ENCODE results near the gene KRTAP10-4. TPM values are rescaled to one million over a fixed set of nuclear protein-coding genes. Genes with fewer than 3 reads are reported as not detected.

KRTAP10-4 gene
- total and polyA plus RNA-seq, 2 donors (not counting 1 experiment from before 2014, with no cell fraction given), result not detected

- H3K36me3 ChIP-seq (replicated peaks in 1 of 2; ENCODE audit: control extremely low read depth in 1 of 2, control insufficient read depth in 1 of 2, extremely low read depth in 1 of 2, insufficient read depth in 2 of 2, low read length in 1 of 2), result no peaks in the 10 kb centered on the region
- H3K9me3 ChIP-seq (ENCODE audit: control extremely low read depth in 1 of 3, control insufficient read depth in 2 of 3, insufficient read depth in 1 of 3, low read length in 2 of 3), result no peaks in the 10 kb centered on the region
- no peak overlapping the region for H3K27ac ChIP-seq (ENCODE audit: low read length in 2 of 2)
- H3K4me3 Mint-ChIP-seq, result no peak overlapping the region
- TF ChIP-seq, protein P1, sequence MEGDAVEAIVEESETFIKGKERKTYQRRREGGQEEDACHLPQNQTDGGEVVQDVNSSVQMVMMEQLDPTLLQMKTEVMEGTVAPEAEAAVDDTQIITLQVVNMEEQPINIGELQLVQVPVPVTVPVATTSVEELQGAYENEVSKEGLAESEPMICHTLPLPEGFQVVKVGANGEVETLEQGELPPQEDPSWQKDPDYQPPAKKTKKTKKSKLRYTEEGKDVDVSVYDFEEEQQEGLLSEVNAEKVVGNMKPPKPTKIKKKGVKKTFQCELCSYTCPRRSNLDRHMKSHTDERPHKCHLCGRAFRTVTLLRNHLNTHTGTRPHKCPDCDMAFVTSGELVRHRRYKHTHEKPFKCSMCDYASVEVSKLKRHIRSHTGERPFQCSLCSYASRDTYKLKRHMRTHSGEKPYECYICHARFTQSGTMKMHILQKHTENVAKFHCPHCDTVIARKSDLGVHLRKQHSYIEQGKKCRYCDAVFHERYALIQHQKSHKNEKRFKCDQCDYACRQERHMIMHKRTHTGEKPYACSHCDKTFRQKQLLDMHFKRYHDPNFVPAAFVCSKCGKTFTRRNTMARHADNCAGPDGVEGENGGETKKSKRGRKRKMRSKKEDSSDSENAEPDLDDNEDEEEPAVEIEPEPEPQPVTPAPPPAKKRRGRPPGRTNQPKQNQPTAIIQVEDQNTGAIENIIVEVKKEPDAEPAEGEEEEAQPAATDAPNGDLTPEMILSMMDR (IDR thresholded peaks at IDR 0.05), result no peak
- no peak for TF ChIP-seq EZH2 (IDR thresholded peaks at IDR 0.05; ENCODE audit: borderline replicate concordance, insufficient read depth, low read depth, low read length, poor library complexity, severe bottlenecking)
- POLR2A ChIA-PET, result no interaction called here
- H3K4me1 ChIP-seq (ENCODE audit: control insufficient read depth in 2 of 2, insufficient read depth in 2 of 2, low read length in 2 of 2), result no peaks in the 10 kb centered on the region
- DNase-seq, result no peak
- no peaks in the 10 kb centered on the region for H4K20me1 ChIP-seq (ENCODE audit: control insufficient read depth, insufficient read depth, low read length, poor library complexity, severe bottlenecking)
- H3K27ac Mint-ChIP-seq, result no peak overlapping the region
- H3K9me3 Mint-ChIP-seq (ENCODE audit: insufficient read depth), result no peaks in the 10 kb centered on the region
- H3K27me3 ChIP-seq (replicated peaks in 1 of 4; ENCODE audit: control extremely low read depth in 1 of 4, control insufficient read depth in 3 of 4, insufficient read depth in 4 of 4, low read length in 3 of 4), result no peaks in the 10 kb centered on the region
- no peak for ATAC-seq (ENCODE audit: low read depth)
- no peak overlapping the region for H3K4me2 ChIP-seq (replicated peaks; ENCODE audit: low read depth, low read length, poor library complexity, severe bottlenecking)
- no peak overlapping the region for H3K4me3 ChIP-seq (ENCODE audit: control extremely low read depth in 1 of 5, extremely low read depth in 1 of 5, insufficient read depth in 1 of 5, low read depth in 2 of 5, low read length in 4 of 5)
- 88% methylated on average over 32 of the region's 37 CpGs for WGBS (ENCODE audit: insufficient coverage)
- H3K27me3 Mint-ChIP-seq, result peaks cover 8% of the 10 kb centered on the region
- no peaks in the 10 kb centered on the region for H3K79me2 ChIP-seq (ENCODE audit: control insufficient read depth, insufficient read depth, low read length)
- no peak overlapping the region for H3K9ac ChIP-seq (ENCODE audit: low read length)
- no peaks in the 10 kb centered on the region for H3K4me1 Mint-ChIP-seq
- H2AFZ ChIP-seq (ENCODE audit: insufficient read depth, low read depth, low read length, poor library complexity, severe bottlenecking), result no peak overlapping the region
- CTCF ChIA-PET, result no interaction called here
- intact Hi-C loops (cut with micrococcal nuclease), result no loop called here
Observed at GRCh38 chr21:44527156-44527982, 46.2 kb upstream of the KRTAP10-4 start.

- 87% methylated on average over 18 of the region's 18 CpGs for WGBS (ENCODE audit: insufficient coverage)
- Histone ChIP-seq H3K9ac (ENCODE audit: low read length) (no peak overlapping the region), H4K20me1 (ENCODE audit: control insufficient read depth, insufficient read depth, low read length, poor library complexity, severe bottlenecking) (no peaks in the 10 kb centered on the region), H3K4me1 (ENCODE audit: control insufficient read depth in 2 of 2, insufficient read depth in 2 of 2, low read length in 2 of 2) (no peaks in the 10 kb centered on the region), H3K36me3 (replicated peaks in 1 of 2; ENCODE audit: control extremely low read depth in 1 of 2, control insufficient read depth in 1 of 2, extremely low read depth in 1 of 2, insufficient read depth in 2 of 2, low read length in 1 of 2) (no peaks in the 10 kb centered on the region), H3K9me3 (ENCODE audit: control extremely low read depth in 1 of 3, control insufficient read depth in 2 of 3, insufficient read depth in 1 of 3, low read length in 2 of 3) (no peaks in the 10 kb centered on the region), H3K27me3 (replicated peaks in 1 of 4; ENCODE audit: control extremely low read depth in 1 of 4, control insufficient read depth in 3 of 4, insufficient read depth in 4 of 4, low read length in 3 of 4) (no peaks in the 10 kb centered on the region), H3K4me2 (replicated peaks; ENCODE audit: low read depth, low read length, poor library complexity, severe bottlenecking) (no peak overlapping the region), H3K27ac (ENCODE audit: low read length in 2 of 2) (no peak overlapping the region), H3K4me3 (ENCODE audit: control extremely low read depth in 1 of 5, extremely low read depth in 1 of 5, insufficient read depth in 1 of 5, low read depth in 2 of 5, low read length in 4 of 5) (no peak overlapping the region), H3K79me2 (ENCODE audit: control insufficient read depth, insufficient read depth, low read length) (no peaks in the 10 kb centered on the region), H2AFZ (ENCODE audit: insufficient read depth, low read depth, low read length, poor library complexity, severe bottlenecking) (no peak overlapping the region)
- intact Hi-C loops (cut with micrococcal nuclease), result no loop called here
- TF ChIP-seq, protein P1 (IDR thresholded peaks at IDR 0.05), result no peak
- TF ChIP-seq EZH2 (IDR thresholded peaks at IDR 0.05; ENCODE audit: borderline replicate concordance, insufficient read depth, low read depth, low read length, poor library complexity, severe bottlenecking), result no peak
- Mint-ChIP-seq H3K9me3 (ENCODE audit: insufficient read depth) (no peaks in the 10 kb centered on the region), H3K4me3 (no peak overlapping the region), H3K4me1 (no peaks in the 10 kb centered on the region), H3K27ac (no peak overlapping the region), H3K27me3 (peaks cover 8% of the 10 kb centered on the region)
- DNase-seq (no peak), ATAC-seq (ENCODE audit: low read depth) (no peak)
- ChIA-PET CTCF (no interaction called here), POLR2A (no interaction called here)
Observed at GRCh38 chr21:44527983-44528633, 45.4 kb upstream of the KRTAP10-4 start.
